ENCODE measurements around the gene CACNA1B. TPM values are rescaled to one million over a fixed set of nuclear protein-coding genes. Genes with fewer than 3 reads are reported as not detected.

CACNA1B gene
- total RNA-seq, 1 experiment from 2014 or later: 7.8 TPM

GRCh38 chr9:138061631-138062030 lies 184.0 kb downstream of the CACNA1B start:
- H4K20me1 ChIP-seq (ENCODE audit: control insufficient read depth, insufficient read depth, insufficient read length): no peaks in the 10 kb centered on the region
- no peak overlapping the region for H3K9ac ChIP-seq (ENCODE audit: extremely low read depth, insufficient read length, low read length)
- H2BK15ac ChIP-seq (ENCODE audit: low read depth, low read length): no peak overlapping the region
- no peak overlapping the region for H2BK5ac ChIP-seq (ENCODE audit: insufficient read length, low read length)
- no peaks in the 10 kb centered on the region for H3K4me1 ChIP-seq (ENCODE audit: insufficient read depth, low read length)
- H3K56ac ChIP-seq (ENCODE audit: insufficient read length, low read depth, low read length): no peak overlapping the region
- H2BK120ac ChIP-seq (ENCODE audit: low read depth, low read length, poor library complexity, severe bottlenecking): no peak overlapping the region
- Mint-ChIP-seq H3K27ac (no peak overlapping the region), H3K36me3 (ENCODE audit: insufficient read depth in 1 of 3, low read depth in 3 of 3) (peaks cover 49 to 65% (median 51%) of the 10 kb centered on the region in 3 experiments), H3K27me3 (ENCODE audit: low read depth) (no peaks in the 10 kb centered on the region), H3K9me3 (no peaks in the 10 kb centered on the region), H3K4me1 (peaks cover 14 to 16% of the 10 kb centered on the region in 2 experiments), H3K4me3 (no peak overlapping the region)
- no peak overlapping the region for H2AFZ ChIP-seq (ENCODE audit: low read length)
- H4K8ac ChIP-seq (replicated peaks; ENCODE audit: insufficient read length, low read depth, low read length): no peak overlapping the region
- no peak overlapping the region for H4K91ac ChIP-seq (ENCODE audit: insufficient read length, low read depth, low read length)
- no peak overlapping the region for H3K23ac ChIP-seq (ENCODE audit: insufficient read length, low read depth, low read length)
- H3K9me3 ChIP-seq (ENCODE audit: control insufficient read depth, low read depth, low read length): peaks cover 4% of the 10 kb centered on the region
- no peak overlapping the region for H3K4ac ChIP-seq (ENCODE audit: low read depth, low read length)
- no peak overlapping the region for H3K4me2 ChIP-seq (ENCODE audit: insufficient read depth, insufficient read length, low read length)
- H2BK12ac ChIP-seq (ENCODE audit: insufficient read length, low read depth, low read length): no peak overlapping the region
- TF ChIP-seq, protein P1, sequence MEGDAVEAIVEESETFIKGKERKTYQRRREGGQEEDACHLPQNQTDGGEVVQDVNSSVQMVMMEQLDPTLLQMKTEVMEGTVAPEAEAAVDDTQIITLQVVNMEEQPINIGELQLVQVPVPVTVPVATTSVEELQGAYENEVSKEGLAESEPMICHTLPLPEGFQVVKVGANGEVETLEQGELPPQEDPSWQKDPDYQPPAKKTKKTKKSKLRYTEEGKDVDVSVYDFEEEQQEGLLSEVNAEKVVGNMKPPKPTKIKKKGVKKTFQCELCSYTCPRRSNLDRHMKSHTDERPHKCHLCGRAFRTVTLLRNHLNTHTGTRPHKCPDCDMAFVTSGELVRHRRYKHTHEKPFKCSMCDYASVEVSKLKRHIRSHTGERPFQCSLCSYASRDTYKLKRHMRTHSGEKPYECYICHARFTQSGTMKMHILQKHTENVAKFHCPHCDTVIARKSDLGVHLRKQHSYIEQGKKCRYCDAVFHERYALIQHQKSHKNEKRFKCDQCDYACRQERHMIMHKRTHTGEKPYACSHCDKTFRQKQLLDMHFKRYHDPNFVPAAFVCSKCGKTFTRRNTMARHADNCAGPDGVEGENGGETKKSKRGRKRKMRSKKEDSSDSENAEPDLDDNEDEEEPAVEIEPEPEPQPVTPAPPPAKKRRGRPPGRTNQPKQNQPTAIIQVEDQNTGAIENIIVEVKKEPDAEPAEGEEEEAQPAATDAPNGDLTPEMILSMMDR (conservative IDR thresholded peaks at IDR 0.05): peak; percentile 48; the same call in 2 of the 3 replicates
- no peak overlapping the region for H2BK20ac ChIP-seq (ENCODE audit: low read depth, low read length, poor library complexity, severe bottlenecking)
- WGBS (ENCODE audit: extremely low coverage, insufficient read length, low lambda C conversion rate): no CpG with 5 or more reads among the region's 6 CpGs
- no peak overlapping the region for H3T11ph ChIP-seq (ENCODE audit: low read length)
- H3K18ac ChIP-seq (ENCODE audit: insufficient read length, low read depth, low read length): no peak overlapping the region
- no peaks in the 10 kb centered on the region for H3K23me2 ChIP-seq (ENCODE audit: insufficient read length, low read depth, low read length, poor library complexity, severe bottlenecking)
- no peak overlapping the region for H2AK5ac ChIP-seq (ENCODE audit: insufficient read length, low read length)
- H3K27ac ChIP-seq (ENCODE audit: insufficient read length, low read depth, low read length): no peak overlapping the region
- DNase-seq: no peak
- no peak overlapping the region for H4K5ac ChIP-seq (ENCODE audit: insufficient read length, low read depth, low read length)
- H3K27me3 ChIP-seq (ENCODE audit: insufficient read depth, low read length): no peaks in the 10 kb centered on the region
- no peaks in the 10 kb centered on the region for H3K79me2 ChIP-seq (ENCODE audit: insufficient read depth, low read length)
- H3K14ac ChIP-seq (ENCODE audit: insufficient read depth, low read length): no peak overlapping the region
- no peaks in the 10 kb centered on the region for H3K79me1 ChIP-seq (ENCODE audit: insufficient read depth, low read depth, low read length, poor library complexity, severe bottlenecking)
